IMR-90 (cell line): ENCODE measurements around the gene ABLIM3. TPM values are rescaled to one million over a fixed set of nuclear protein-coding genes. Genes with fewer than 3 reads are reported as not detected.
A peak's percentile ranks its signal among the peaks of the same experiment; 100 is the strongest.

Source experiments
- ATAC-seq: fragments of 200-7000 bp; cut with Tn5 transposase; 2 replicates; pipeline ENCODE4 v1.9.1; 2020; ENCODE audit warnings: low read depth, mild to moderate bottlenecking, moderate library complexity
- BruUV-seq: library from RNA; stranded (reverse); fragments of 400-500 nt; replicated peaks from 2 replicates; lab custom pipeline; 2021; lab: Mats Ljungman, UMichigan
- CTCF ChIA-PET: fragments of 300-600 bp; formaldehyde crosslinking; extraction: SDS; loops from one replicate; lab custom pipeline; 2021; ENCODE audit warnings: antibody characterized with exemption; lab: Yijun Ruan, JAX
- POLR2A ChIA-PET: fragments of 300-600 bp; sonication (Branson Sonifier 250); formaldehyde crosslinking; loops from one replicate; lab custom pipeline; 2022; ENCODE audit warnings: antibody characterized with exemption; ENCODE audit not compliant: unreplicated experiment; lab: Charles Lee
- DNase-seq: peaks from one replicate; pipeline ENCODE4 v3.0.0; 2013
- H2AFZ ChIP-seq: replicated peaks from 2 replicates; pipeline ENCODE3; 2013; ENCODE audit warnings: low read length, mild to moderate bottlenecking; ENCODE audit not compliant: poor library complexity
- H2AK5ac ChIP-seq: 2 replicates; pipeline ENCODE4 v1.6.1; 2013; ENCODE audit warnings: low read depth, low read length, inconsistent platforms
- H2AK9ac ChIP-seq: replicated peaks from 2 replicates; pipeline ENCODE3; 2013; ENCODE audit warnings: mild to moderate bottlenecking, low read depth, low read length, moderate library complexity; ENCODE audit not compliant: poor library complexity
- H2BK120ac ChIP-seq: 2 replicates; pipeline ENCODE4 v1.6.1; 2013; ENCODE audit warnings: low read depth, low read length, inconsistent platforms
- H2BK15ac ChIP-seq: 3 replicates; pipeline ENCODE4 v1.6.1; 2013; ENCODE audit warnings: low read depth, low read length, inconsistent platforms
- H2BK20ac ChIP-seq: 2 replicates; pipeline ENCODE4 v1.6.1; 2013; ENCODE audit warnings: low read depth, mild to moderate bottlenecking, inconsistent platforms, low read length, moderate library complexity
- H2BK5ac ChIP-seq: 2 replicates; pipeline ENCODE4 v1.6.1; 2013; ENCODE audit warnings: mild to moderate bottlenecking, low read depth, low read length, inconsistent platforms; ENCODE audit not compliant: poor library complexity, severe bottlenecking
- H3K14ac ChIP-seq: replicated peaks from 2 replicates; pipeline ENCODE4 v1.6.1; 2013; ENCODE audit warnings: low read depth, low read length, inconsistent platforms
- H3K18ac ChIP-seq: 2 replicates; pipeline ENCODE4 v1.6.1; 2013; ENCODE audit warnings: low read depth, low read length, control low read depth
- H3K23ac ChIP-seq: 2 replicates; pipeline ENCODE4 v1.6.1; 2013; ENCODE audit warnings: low read depth, low read length, inconsistent platforms
- H3K27ac ChIP-seq: 2 replicates; pipeline ENCODE4 v1.5.1; 2013; ENCODE audit warnings: mild to moderate bottlenecking, control low read depth, low read length; ENCODE audit not compliant: insufficient read depth
- H3K27me3 ChIP-seq: 2 replicates; pipeline ENCODE4 v1.6.1; 2013; ENCODE audit warnings: low read length; ENCODE audit not compliant: control insufficient read depth, insufficient read depth
- H3K36me3 ChIP-seq: 2 replicates; pipeline ENCODE4 v1.6.1; 2013; ENCODE audit warnings: low read length, mixed read lengths; ENCODE audit not compliant: control insufficient read depth, insufficient read depth
- H3K4ac ChIP-seq: 2 replicates; pipeline ENCODE4 v1.6.1; 2013; ENCODE audit warnings: low read depth, low read length, inconsistent platforms
- H3K4me1 ChIP-seq: 2 replicates; pipeline ENCODE4 v1.6.1; 2013; ENCODE audit warnings: low read length, mixed read lengths; ENCODE audit not compliant: control insufficient read depth, insufficient read depth
- H3K4me2 ChIP-seq: 2 replicates; pipeline ENCODE4 v1.6.1; 2013; ENCODE audit warnings: low read depth, mild to moderate bottlenecking, control low read depth, low read length, moderate library complexity
- H3K4me3 ChIP-seq: 2 replicates; pipeline ENCODE4 v1.5.1; 2013; ENCODE audit warnings: low read depth, mild to moderate bottlenecking, control low read depth, low read length, moderate library complexity; ENCODE audit not compliant: insufficient read depth
- H3K56ac ChIP-seq: 2 replicates; pipeline ENCODE4 v1.6.1; 2013; ENCODE audit warnings: low read length, inconsistent platforms; ENCODE audit not compliant: insufficient read depth; ENCODE audit errors: extremely low read depth
- H3K79me1 ChIP-seq, 2 experiments: 2 replicates each; pipeline ENCODE4 v1.6.1; 2013; ENCODE audit warnings: low read length in 2 of 2, inconsistent platforms in 1 of 2, low read depth in 1 of 2
- H3K9ac ChIP-seq: 2 replicates; pipeline ENCODE4 v1.6.1; 2013; ENCODE audit warnings: low read depth, low read length, control low read depth
- H3K9me1 ChIP-seq: 2 replicates; pipeline ENCODE4 v1.6.1; 2013; ENCODE audit warnings: low read length, inconsistent platforms; ENCODE audit not compliant: insufficient read depth
- H3K9me3 ChIP-seq: 2 replicates; pipeline ENCODE4 v1.6.1; 2013; ENCODE audit warnings: low read length; ENCODE audit not compliant: control insufficient read depth, insufficient read depth
- H4K20me1 ChIP-seq: 2 replicates; pipeline ENCODE4 v1.6.1; 2013; ENCODE audit warnings: low read length, inconsistent platforms; ENCODE audit not compliant: insufficient read depth
- H4K5ac ChIP-seq: 2 replicates; pipeline ENCODE4 v1.6.1; 2013; ENCODE audit warnings: mild to moderate bottlenecking, low read depth, low read length, control low read depth
- H4K8ac ChIP-seq, 2 experiments: 2 replicates each; pipeline ENCODE4 v1.6.1; 2013; ENCODE audit warnings: low read depth in 2 of 2, low read length in 2 of 2, control low read depth in 1 of 2, inconsistent platforms in 1 of 2
- H4K91ac ChIP-seq: 2 replicates; pipeline ENCODE4 v1.6.1; 2013; ENCODE audit warnings: low read depth, low read length, inconsistent platforms; ENCODE audit not compliant: insufficient read depth
- CEBPB ChIP-seq: IDR thresholded peaks from 2 replicates; pipeline ENCODE4 v1.6.1; 2012; ENCODE audit warnings: low read depth, low read length, improper control_type of control experiment
- CTCF ChIP-seq: conservative IDR thresholded peaks from 2 replicates; pipeline ENCODE4 v1.5.1; 2012; ENCODE audit warnings: mild to moderate bottlenecking, low read depth, low read length, improper control_type of control experiment
- RCOR1 ChIP-seq: IDR thresholded peaks from 2 replicates; pipeline ENCODE4 v1.6.1; 2012; ENCODE audit warnings: mild to moderate bottlenecking, low read length, improper control_type of control experiment; ENCODE audit not compliant: insufficient replicate concordance
- WGBS, 2 experiments: methylation state at CpG; one replicate each; pipeline versions ENCODE4 v1.1.5 to v1.1.7; 2013; ENCODE audit warnings: missing lambda C conversion rate in 2 of 2; ENCODE audit not compliant: insufficient read length in 1 of 2; ENCODE audit errors: extremely low coverage in 2 of 2; 5-methylcytosine and 5-hydroxymethylcytosine counted together
- dilution Hi-C: fragments of 300-500 bp; cut with HindIII; formaldehyde crosslinking; loops from one replicate; pipeline ENCODE4 v1.14.3; 2018; ENCODE audit warnings: low sequenced_read_pairs; ENCODE audit not compliant: unreplicated experiment
- in situ Hi-C: fragments of 300-500 bp; cut with MboI; formaldehyde crosslinking; loops from 3 replicates; pipeline ENCODE4 v1.14.3; 2019; ENCODE audit warnings: low sequenced_read_pairs, inconsistent platforms, mixed read lengths
- intact Hi-C: fragments of 100-400 bp; cut with micrococcal nuclease; formaldehyde crosslinking; loops from 2 replicates; pipeline ENCODE4 v1.10.0; 2022
- polyA plus RNA-seq, 3 experiments: library from polyadenylated mRNA; depleted of rRNA; stranded (reverse); fragments of >200 nt; gene quantifications; 2 replicates each; pipeline ENCODE4 v1.2.3, GENCODE V29; 2012; ENCODE audit warnings: low replicate concordance in 1 of 3
- total RNA-seq: library from RNA; depleted of rRNA; stranded (reverse); fragments of >200 nt; gene quantifications from 2 replicates; pipeline ENCODE4 v1.2.3, GENCODE V29; 2012

The ABLIM3 gene
- total and polyA plus RNA-seq, 2 of the 4 experiments (the other 2 are of a cell fraction) = 33.3 to 69.9 TPM

- H2AK9ac ChIP-seq = no peak overlapping the region
- H3K9ac ChIP-seq = no peak overlapping the region
- in situ Hi-C loops (no loop called here), dilution Hi-C loops (no loop called here), intact Hi-C loops (no loop called here)
- H3K18ac ChIP-seq = peak overlapping the region; percentile 95
- peaks cover 17 to 45% of the 10 kb centered on the region in 2 experiments; a peak in 3 of 4 replicates for H3K79me1 ChIP-seq
- H4K91ac ChIP-seq = peak overlapping the region; percentile 67
- WGBS, 2 experiments = no CpG with 5 or more reads among the region's 4 CpGs
- POLR2A ChIA-PET = no interaction called here
- H3K56ac ChIP-seq = peak overlapping the region; percentile 57; the same call in 1 of the 2 replicates
- peaks cover 3% of the 10 kb centered on the region; the same call in 1 of the 2 replicates for H4K20me1 ChIP-seq
- DNase-seq = peak; percentile 84
- no peak overlapping the region for H2AFZ ChIP-seq
- H2AK5ac ChIP-seq = no peak overlapping the region
- peak overlapping the region; percentile 84 for H2BK5ac ChIP-seq
- no peak overlapping the region for H3K4me3 ChIP-seq
- H4K8ac ChIP-seq = peak overlapping the region; percentile 23 to 67; a peak in 2 of 4 replicates
- BruUV-seq = no TSS peak
- peaks cover 47% of the 10 kb centered on the region for H3K9me1 ChIP-seq
- H3K9me3 ChIP-seq = no peaks in the 10 kb centered on the region
- H3K14ac ChIP-seq = peak overlapping the region; percentile 60; the same call in 1 of the 2 replicates
- peak; percentile 11 for ATAC-seq
- H3K23ac ChIP-seq = no peak overlapping the region
- TF ChIP-seq CEBPB (peak; percentile 85), CTCF (no peak), RCOR1 (no peak)
- H3K4me2 ChIP-seq = peak overlapping the region; percentile 29; the same call in 1 of the 2 replicates
- peaks cover 25% of the 10 kb centered on the region for H3K36me3 ChIP-seq
- peak overlapping the region; percentile 80 for H2BK120ac ChIP-seq
- H3K27ac ChIP-seq = peak overlapping the region; percentile 65
- H3K4me1 ChIP-seq = peaks cover 39% of the 10 kb centered on the region
- H3K4ac ChIP-seq = peak overlapping the region; percentile 79
- H4K5ac ChIP-seq = peak overlapping the region; percentile 87; the same call in 1 of the 2 replicates
- CTCF ChIA-PET = interaction anchor here (0.6 to 1.3 kb wide), 2 partner anchors 80 to 87 kb away, joined by 4 to 8 read pairs; partner anchors contain the start of gene ABLIM3
- peak overlapping the region; percentile 80; the same call in 1 of the 3 replicates for H2BK15ac ChIP-seq
- H2BK20ac ChIP-seq = peak overlapping the region; percentile 73; the same call in 1 of the 2 replicates
- H3K27me3 ChIP-seq = no peaks in the 10 kb centered on the region
Measured at GRCh38 chr5:149221731-149222342, 80.5 kb downstream of the ABLIM3 start.
